Astrocyte (in vitro differentiated cells and primary cell): ENCODE measurements around the gene DNAJC11. TPM values are rescaled to one million over a fixed set of nuclear protein-coding genes. Genes with fewer than 3 reads are reported as not detected.
A peak's percentile ranks its signal among the peaks of the same experiment; 100 is the strongest.

Source experiments
- DNase-seq: peaks from one replicate; pipeline ENCODE4 v3.0.0-alpha.2; 2010; ENCODE audit warnings: low read depth
- FAIRE-seq: peaks from 2 replicates; lab custom pipeline; 2011; peaks lifted over from hg19 to GRCh38; lab: Jason Lieb, UNC
- H2AFZ ChIP-seq: 2 replicates; pipeline ENCODE4 v1.6.0; 2012; ENCODE audit warnings: low read depth, low read length, inconsistent platforms
- H3K27ac ChIP-seq: 2 replicates; pipeline ENCODE4 v1.5.1; 2011; ENCODE audit warnings: low read depth, low read length, inconsistent platforms
- H3K27me3 ChIP-seq: 2 replicates; pipeline ENCODE4 v1.6.0; 2011; ENCODE audit warnings: low read length, inconsistent platforms; ENCODE audit not compliant: insufficient read depth
- H3K36me3 ChIP-seq: 2 replicates; pipeline ENCODE4 v1.5.1; 2011; ENCODE audit warnings: low read length, inconsistent platforms; ENCODE audit not compliant: insufficient read depth
- H3K4me1 ChIP-seq: 2 replicates; pipeline ENCODE4 v1.5.1; 2011; ENCODE audit warnings: low read length, inconsistent platforms; ENCODE audit not compliant: insufficient read depth
- H3K4me2 ChIP-seq: 2 replicates; pipeline ENCODE4 v1.6.0; 2012; ENCODE audit warnings: low read length, inconsistent platforms
- H3K4me3 ChIP-seq: 2 replicates; pipeline ENCODE4 v1.5.1; 2011; ENCODE audit warnings: low read depth, mild to moderate bottlenecking, low read length, inconsistent platforms; ENCODE audit not compliant: insufficient read depth
- H3K79me2 ChIP-seq: 2 replicates; pipeline ENCODE4 v1.6.0; 2012; ENCODE audit warnings: mild to moderate bottlenecking, low read length, inconsistent platforms; ENCODE audit not compliant: insufficient read depth
- H3K9ac ChIP-seq: 2 replicates; pipeline ENCODE4 v1.6.0; 2012; ENCODE audit warnings: mild to moderate bottlenecking, low read length, inconsistent platforms
- H3K9me3 ChIP-seq: 2 replicates; pipeline ENCODE4 v1.5.1; 2012; ENCODE audit warnings: low read depth, mild to moderate bottlenecking, low read length, inconsistent platforms; ENCODE audit not compliant: insufficient read depth
- H4K20me1 ChIP-seq: 2 replicates; pipeline ENCODE4 v1.6.0; 2012; ENCODE audit warnings: low read length, inconsistent platforms; ENCODE audit not compliant: insufficient read depth
- H3K27ac Mint-ChIP-seq: one replicate; pipeline ENCODE4 v1.8.0; 2021; ENCODE audit warnings: mild to moderate bottlenecking, mixed read lengths; ENCODE audit not compliant: unreplicated experiment
- H3K27me3 Mint-ChIP-seq: one replicate; pipeline ENCODE4 v1.8.0; 2021; ENCODE audit warnings: low read depth, mixed read lengths; ENCODE audit not compliant: unreplicated experiment
- H3K36me3 Mint-ChIP-seq: one replicate; pipeline ENCODE4 v1.8.0; 2021; ENCODE audit warnings: low read depth, mixed read lengths; ENCODE audit not compliant: unreplicated experiment
- H3K4me1 Mint-ChIP-seq: one replicate; pipeline ENCODE4 v1.8.0; 2021; ENCODE audit warnings: low read depth, mixed read lengths; ENCODE audit not compliant: unreplicated experiment
- H3K4me3 Mint-ChIP-seq: one replicate; pipeline ENCODE4 v1.8.0; 2021; ENCODE audit warnings: mild to moderate bottlenecking, moderate library complexity, mixed read lengths; ENCODE audit not compliant: unreplicated experiment
- H3K9me3 Mint-ChIP-seq: one replicate; pipeline ENCODE4 v1.8.0; 2021; ENCODE audit warnings: mild to moderate bottlenecking, mixed read lengths; ENCODE audit not compliant: unreplicated experiment
- CTCF ChIP-seq: IDR thresholded peaks from 2 replicates; pipeline ENCODE4 v1.5.1; 2011; ENCODE audit warnings: low read depth, mild to moderate bottlenecking, inconsistent platforms, low read length, moderate library complexity; ENCODE audit not compliant: insufficient read depth
- EZH2 ChIP-seq: IDR thresholded peaks from 2 replicates; pipeline ENCODE4 v1.6.1; 2012; ENCODE audit warnings: mild to moderate bottlenecking, low read length, inconsistent platforms; ENCODE audit not compliant: insufficient read depth
- total RNA-seq: library from RNA; stranded (reverse); gene quantifications from 2 replicates; pipeline ENCODE4 v1.2.1, GENCODE V29; 2021

DNAJC11 gene
- total RNA-seq, 1 donor from 2014 or later: 63.9 TPM

DNA sequence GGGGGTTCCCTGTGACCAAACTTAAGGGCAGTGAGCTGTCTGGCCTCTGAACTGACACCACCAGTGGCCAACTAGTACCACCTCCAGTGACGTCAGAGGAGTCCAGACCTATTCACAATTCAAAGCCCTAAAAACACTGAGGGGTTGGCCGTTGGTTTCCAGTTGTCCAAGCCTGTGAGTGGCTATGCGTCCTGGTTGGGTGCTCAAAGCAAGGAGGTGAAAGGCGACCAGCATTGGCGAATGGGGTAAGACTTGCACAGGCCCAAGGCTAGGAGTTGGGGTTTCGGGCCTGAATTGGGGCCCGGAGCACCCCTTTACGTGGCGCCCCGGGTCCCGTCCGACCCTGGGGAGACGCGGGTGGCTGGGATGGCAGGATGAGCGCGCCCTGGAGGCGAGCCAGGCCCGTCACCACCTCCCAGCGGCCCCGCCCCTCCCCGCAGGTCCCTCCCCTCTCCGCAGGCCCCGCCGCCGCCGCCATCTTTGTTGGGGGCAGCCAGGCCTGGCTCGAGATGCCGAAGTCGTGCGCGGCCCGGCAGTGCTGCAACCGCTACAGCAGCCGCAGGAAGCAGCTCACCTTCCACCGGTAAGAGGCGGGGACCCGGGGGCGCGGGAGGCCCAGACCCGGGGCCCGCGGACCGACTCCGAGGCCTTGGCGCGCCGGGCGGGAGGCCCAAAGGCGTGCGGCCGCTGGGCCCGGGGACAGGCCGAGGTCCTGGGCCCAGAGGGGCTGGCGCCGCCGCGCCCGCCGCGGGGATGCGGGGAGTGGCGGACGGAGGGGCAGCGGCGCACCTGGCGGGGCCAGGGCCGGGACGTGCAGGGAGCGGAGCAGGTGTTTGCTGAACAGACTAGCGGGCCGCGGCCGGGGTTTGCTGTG is 76.7 kb downstream of the DNAJC11 start, which contains the start of gene THAP3:
TSS of gene THAP3 (plus strand) at position 159 of the 874 bp plus-strand sequence. CDS start at position 510, 351 bp downstream.
- peaks cover 10% of the 10 kb centered on the region for H3K4me1 ChIP-seq
- H3K9ac ChIP-seq: peak within 1 kb of the TSS; percentile 87
- H4K20me1 ChIP-seq: peaks cover 72% of the 10 kb centered on the region
- Mint-ChIP-seq H3K4me1 (peaks cover 4% of the 10 kb centered on the region), H3K9me3 (no peaks in the 10 kb centered on the region), H3K27me3 (no peaks in the 10 kb centered on the region), H3K36me3 (peaks cover 21% of the 10 kb centered on the region), H3K27ac (peak within 1 kb of the TSS; percentile 84), H3K4me3 (peak within 1 kb of the TSS; percentile 89)
- peak within 1 kb of the TSS; percentile 98 for H3K4me2 ChIP-seq
- H3K27me3 ChIP-seq: no peaks in the 10 kb centered on the region
- H3K9me3 ChIP-seq: no peaks in the 10 kb centered on the region
- peaks cover 67% of the 10 kb centered on the region for H3K79me2 ChIP-seq
- peak within 1 kb of the TSS; percentile 55 for H3K27ac ChIP-seq
- H3K4me3 ChIP-seq: peak within 1 kb of the TSS; percentile 83
- TF ChIP-seq EZH2 (no peak), CTCF (no peak)
- H2AFZ ChIP-seq: peak within 1 kb of the TSS; percentile 67
- no peak for FAIRE-seq
- DNase-seq: peak; percentile 86
- H3K36me3 ChIP-seq: peaks cover 18% of the 10 kb centered on the region

DNA sequence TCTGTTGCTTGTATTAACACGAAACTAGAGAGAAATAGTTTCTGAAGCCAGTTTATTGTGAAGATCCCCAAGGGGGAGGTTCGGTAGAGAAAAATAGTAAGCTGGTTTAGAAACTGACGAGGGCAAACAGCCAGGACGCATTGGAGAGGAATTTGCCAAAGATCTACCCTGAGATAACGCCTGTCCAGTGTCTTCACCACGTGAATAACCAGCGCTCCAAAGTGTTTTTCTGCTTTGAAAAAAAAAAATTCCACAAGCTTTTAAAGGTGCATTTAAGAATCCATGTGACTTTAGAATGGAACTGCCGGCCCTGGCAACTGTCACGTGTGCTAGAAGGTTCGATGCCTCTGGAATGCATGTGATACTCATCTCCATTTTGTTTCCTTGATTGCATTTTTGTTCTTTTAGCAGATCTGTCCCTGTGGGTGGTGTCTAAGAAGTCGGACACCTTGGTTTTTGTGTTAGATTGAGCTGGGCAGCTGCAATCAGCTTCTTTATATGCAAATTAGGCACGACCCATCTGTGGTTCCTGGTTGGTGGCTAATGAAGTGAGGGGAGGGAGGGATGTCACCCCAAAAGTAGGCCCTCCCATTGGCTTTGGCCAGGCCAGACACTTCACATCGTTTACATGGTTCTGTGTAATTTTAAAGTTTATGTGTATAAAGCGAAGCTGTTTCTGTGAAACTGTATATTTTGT is 78.2 kb downstream of the DNAJC11 start:
- Histone ChIP-seq H3K27me3 (no peaks in the 10 kb centered on the region), H3K4me3 (no peak overlapping the region), H3K27ac (no peak overlapping the region), H3K9me3 (no peaks in the 10 kb centered on the region), H4K20me1 (peaks cover 79% of the 10 kb centered on the region), H3K9ac (no peak overlapping the region), H3K79me2 (peaks cover 78% of the 10 kb centered on the region), H3K4me1 (peaks cover 10% of the 10 kb centered on the region), H3K4me2 (no peak overlapping the region), H3K36me3 (peaks cover 19% of the 10 kb centered on the region), H2AFZ (no peak overlapping the region)
- no peak for TF ChIP-seq EZH2
- TF ChIP-seq CTCF: no peak
- peak overlapping the region; percentile 29 for H3K27ac Mint-ChIP-seq
- FAIRE-seq (no peak), DNase-seq (no peak)
- no peaks in the 10 kb centered on the region for H3K27me3 Mint-ChIP-seq
- no peaks in the 10 kb centered on the region for H3K9me3 Mint-ChIP-seq
- H3K4me3 Mint-ChIP-seq: no peak overlapping the region
- H3K36me3 Mint-ChIP-seq: peaks cover 17% of the 10 kb centered on the region
- H3K4me1 Mint-ChIP-seq: peaks cover 4% of the 10 kb centered on the region
